Colonic mucosa (tissue), 4 donors: ENCODE results near the gene OR8U1. TPM values are rescaled to one million over a fixed set of nuclear protein-coding genes. Genes with fewer than 3 reads are reported as not detected.
"Not testable (repeated sequence)": the region's sequence is repeated elsewhere in the genome, so short reads cannot be mapped to it uniquely, and the experiment has no call there.

Source experiments
- DNase-seq: peaks from one replicate; pipeline ENCODE4 v3.0.0-alpha.2; 2020
- H3K27ac ChIP-seq: fragments of 200-600 bp; one replicate; pipeline ENCODE4 v1.8.0; 2021
- H3K27me3 ChIP-seq: fragments of 200-600 bp; one replicate; pipeline ENCODE4 v1.8.0; 2021
- H3K36me3 ChIP-seq: fragments of 200-600 bp; one replicate; pipeline ENCODE4 v1.8.0; 2021
- H3K4me1 ChIP-seq: fragments of 200-600 bp; one replicate; pipeline ENCODE4 v1.8.0; 2021; ENCODE audit warnings: mild to moderate bottlenecking
- H3K4me3 ChIP-seq: fragments of 200-600 bp; one replicate; pipeline ENCODE4 v1.8.0; 2021
- H3K9ac ChIP-seq, 2 donors: one replicate each; pipeline ENCODE4 v1.7.0; 2013; ENCODE audit warnings: control low read depth in 2 of 2, low read depth in 2 of 2, low read length in 2 of 2
- H3K9me3 ChIP-seq: fragments of 200-600 bp; one replicate; pipeline ENCODE4 v1.8.0; 2021
- CTCF ChIP-seq: fragments of 200-600 bp; IDR thresholded peaks from one replicate; pipeline ENCODE4 v1.8.0; 2022; ENCODE audit warnings: antibody characterized with exemption, mild to moderate bottlenecking
- intact Hi-C: fragments of 100-400 bp; cut with DNase I; formaldehyde crosslinking; loops from one replicate; pipeline ENCODE4 v1.14.1; 2022
- total RNA-seq, 2 donors: library from RNA; stranded (reverse); fragmentation: NEBNext Ultra II Directional in 1 of 2; extraction: Animal tissue kit (Norgen Biotek cat#: 25700) in 1 of 2; gene quantifications; one replicate each; pipeline ENCODE4 v1.2.1, GENCODE V29; 2021
- donor health status: healthy.
- donor health status: DM: no; HTN: no; CAD: no.
- donor health status: DM: no; HTN: no; CAD: no.

The OR8U1 gene
- total RNA-seq, 2 donors from 2014 or later: not detected

GRCh38 chr11:56353991-56354390 lies 21.4 kb upstream of the OR8U1 start, which contains the start of gene OR8J1:
Gene OR8J1, plus strand, starts transcription at chr11:56354291. Its CDS starts 5,956 bp downstream, at chr11:56360247.
- no peaks in the 10 kb centered on the region for H3K4me1 ChIP-seq
- H3K4me3 ChIP-seq: no peak within 1 kb of the TSS
- no peaks in the 10 kb centered on the region for H3K36me3 ChIP-seq
- TF ChIP-seq CTCF: no peak
- no peaks in the 10 kb centered on the region for H3K9me3 ChIP-seq
- intact Hi-C loops: no loop called here
- H3K27ac ChIP-seq: no peak within 1 kb of the TSS
- no peak for DNase-seq
- no peak within 1 kb of the TSS for H3K9ac ChIP-seq
- no peaks in the 10 kb centered on the region for H3K27me3 ChIP-seq

- no peak for TF ChIP-seq CTCF
- Histone ChIP-seq H3K27me3 (no peaks in the 10 kb centered on the region), H3K36me3 (no peaks in the 10 kb centered on the region)
Observed at GRCh38 chr11:56380120-56380519, 4.7 kb downstream of the OR8U1 start.

GRCh38 chr11:56394381-56394780 lies 19.0 kb downstream of the OR8U1 start:
- TF ChIP-seq CTCF: no peak
- Histone ChIP-seq H3K4me1 (no peaks in the 10 kb centered on the region), H3K36me3 (no peaks in the 10 kb centered on the region), H3K9ac (no peak overlapping the region), H3K4me3 (no peak overlapping the region), H3K27ac (no peak overlapping the region), H3K9me3 (no peaks in the 10 kb centered on the region), H3K27me3 (no peaks in the 10 kb centered on the region)
- no peak for DNase-seq
- intact Hi-C loops: no loop called here

More at GRCh38 chr11:56380120-56380519, 4.7 kb downstream of the OR8U1 start:
- H3K4me1 ChIP-seq: no peaks in the 10 kb centered on the region
- no peak overlapping the region for H3K27ac ChIP-seq
- no peak overlapping the region for H3K4me3 ChIP-seq
- no peak overlapping the region for H3K9ac ChIP-seq
- no peaks in the 10 kb centered on the region for H3K9me3 ChIP-seq
- intact Hi-C loops: loop anchor here (5.0 kb wide), 1 partner anchor 122 kb away; no protein-coding TSS in a partner anchor
- no peak for DNase-seq

- no peaks in the 10 kb centered on the region for H3K27me3 ChIP-seq
- TF ChIP-seq CTCF: no peak
- H3K9me3 ChIP-seq: no peaks in the 10 kb centered on the region
- DNase-seq: no peak
- no peaks in the 10 kb centered on the region for H3K4me1 ChIP-seq
- no peak overlapping the region for H3K9ac ChIP-seq
- H3K36me3 ChIP-seq: no peaks in the 10 kb centered on the region
- H3K27ac ChIP-seq: no peak overlapping the region
- H3K4me3 ChIP-seq: no peak overlapping the region
- intact Hi-C loops: no loop called here
Observed at GRCh38 chr11:56396047-56396446, 20.6 kb downstream of the OR8U1 start.

- DNase-seq, H3K27me3 ChIP-seq, H3K9me3 ChIP-seq, intact Hi-C loops, H3K27ac ChIP-seq, H3K9ac ChIP-seq, H3K4me1 ChIP-seq, H3K4me3 ChIP-seq, H3K36me3 ChIP-seq: not testable (repeated sequence)
Observed at GRCh38 chr11:56401858-56402461, 26.5 kb downstream of the OR8U1 start.

- Histone ChIP-seq H3K27me3 (no peaks in the 10 kb centered on the region), H3K4me1 (no peaks in the 10 kb centered on the region), H3K36me3 (no peaks in the 10 kb centered on the region), H3K9ac (no peak overlapping the region), H3K9me3 (no peaks in the 10 kb centered on the region), H3K27ac (no peak overlapping the region), H3K4me3 (no peak overlapping the region)
- intact Hi-C loops: no loop called here
- no peak for TF ChIP-seq CTCF
- DNase-seq: no peak
Observed at GRCh38 chr11:56404393-56404792, 29.0 kb downstream of the OR8U1 start.
